ENCODE data around the gene FLT4.
"Not testable (repeated sequence)": the region's sequence is repeated elsewhere in the genome, so short reads cannot be mapped to it uniquely, and the experiment has no call there.

Gene FLT4

GRCh38 chr5:180669661-180670060, 20.3 kb upstream of the FLT4 start:
- DNase-seq = no peak

GRCh38 chr5:180668835-180669596, 19.6 kb upstream of the FLT4 start:
- no peak for DNase-seq

GRCh38 chr5:180666812-180667211, 17.4 kb upstream of the FLT4 start:
- DNase-seq = no peak

DNA sequence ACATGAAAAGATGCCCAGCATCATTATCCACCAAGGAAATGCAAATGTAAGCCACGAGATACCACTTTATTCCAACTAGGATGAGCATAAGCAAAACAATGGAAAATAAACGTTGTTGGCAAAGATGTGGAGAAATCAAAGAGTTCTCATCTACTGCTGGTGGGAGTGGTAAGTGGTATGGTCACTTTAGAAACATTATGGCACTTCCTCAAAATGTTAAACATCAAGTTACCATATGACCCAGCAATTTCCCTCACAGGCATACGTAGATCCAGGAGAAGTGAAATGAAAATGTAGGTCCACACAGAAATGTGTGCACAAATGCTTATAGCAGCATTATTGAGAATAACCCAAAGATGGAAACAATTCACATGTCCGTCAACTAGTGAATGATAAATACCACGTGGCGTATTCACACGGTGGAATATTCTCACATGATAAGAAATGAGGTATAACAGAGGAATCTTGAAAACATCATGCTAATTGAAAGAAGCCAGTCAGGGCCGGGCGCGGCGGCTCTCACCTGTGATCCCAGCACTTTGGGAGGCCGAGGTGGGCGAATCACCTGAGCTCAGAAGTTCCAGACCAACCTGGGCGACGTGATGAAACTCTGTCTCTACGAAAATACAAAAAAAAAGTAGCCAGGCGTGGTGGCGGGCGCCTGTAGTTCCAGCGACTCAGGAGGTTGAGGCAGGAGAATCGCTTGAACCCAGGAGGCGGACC, 16.4 kb upstream of the FLT4 start:
- no peak for DNase-seq

GRCh38 chr5:180658774-180659564, 9.6 kb upstream of the FLT4 start:
- DNase-seq = no peak

DNA sequence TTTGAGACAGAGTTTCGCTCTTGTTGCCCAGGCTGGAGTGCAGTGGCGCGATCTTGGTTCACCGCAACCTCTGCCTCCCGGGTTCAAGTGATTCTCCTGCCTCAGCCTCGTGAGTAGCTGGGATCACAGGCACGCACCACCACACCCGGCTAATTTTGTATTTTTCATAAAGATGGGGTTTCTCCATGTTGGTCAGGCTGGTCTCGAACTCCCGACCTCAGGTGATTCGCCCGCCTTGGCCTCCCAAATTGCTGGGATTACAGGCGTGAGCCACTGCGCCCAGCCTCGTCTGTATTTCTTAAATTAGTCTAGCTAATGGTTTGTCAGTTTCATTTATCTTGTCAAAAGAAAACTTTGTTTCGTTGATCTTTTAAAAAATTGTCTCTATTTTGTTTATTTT, 5.8 kb upstream of the FLT4 start:
- DNase-seq = not testable (repeated sequence)

DNA sequence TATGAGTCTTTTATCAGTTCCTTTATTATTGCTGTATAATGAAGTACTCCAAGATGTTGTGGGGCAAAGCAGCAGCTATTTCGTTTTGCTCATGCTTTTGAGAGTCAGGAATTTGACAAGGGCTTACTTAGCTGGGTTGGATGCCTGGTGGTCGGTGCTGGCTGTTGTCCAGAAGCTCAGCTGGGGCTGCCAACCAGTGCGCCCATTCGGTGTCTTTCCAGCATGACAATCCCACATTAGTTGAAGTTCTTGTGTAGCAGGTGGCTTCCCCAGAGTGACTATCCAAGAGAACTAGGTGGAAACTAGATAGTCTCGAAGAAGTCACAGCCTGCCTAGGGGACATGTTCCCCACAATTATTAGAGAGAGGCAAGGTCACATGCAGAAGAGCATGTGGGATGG, 3.4 kb upstream of the FLT4 start:
- DNase-seq = no peak

- no peak for DNase-seq
Measured at GRCh38 chr5:180652346-180652745, 2.9 kb upstream of the FLT4 start.

- DNase-seq = peak; percentile 21
Measured at GRCh38 chr5:180648658-180649296, 623 bp downstream of the FLT4 start.

- no peak for DNase-seq
Measured at GRCh38 chr5:180647941-180648500, 1.4 kb downstream of the FLT4 start.

- no peak for DNase-seq
Measured at GRCh38 chr5:180647465-180647864, 1.9 kb downstream of the FLT4 start.

DNA sequence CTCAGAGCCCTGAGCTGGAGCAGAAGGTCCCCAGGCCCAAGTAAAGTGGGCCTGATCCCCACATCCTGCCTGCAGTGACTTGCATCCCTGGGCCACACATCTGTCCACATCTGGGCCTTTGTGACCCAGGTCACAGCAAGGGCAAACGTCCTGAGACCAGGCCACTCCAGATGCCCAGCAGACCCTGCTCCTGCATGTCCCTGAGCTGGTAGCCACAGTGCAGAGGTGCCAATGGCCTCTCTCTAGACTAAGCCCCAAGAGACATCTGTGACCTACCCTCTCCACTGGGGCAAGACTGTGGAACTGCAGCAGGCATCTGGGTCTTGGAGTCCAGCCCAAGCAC, 2.5 kb downstream of the FLT4 start:
- DNase-seq = no peak

- DNase-seq = no peak
Measured at GRCh38 chr5:180646289-180646962, 3.0 kb downstream of the FLT4 start.

- no peak for DNase-seq
Measured at GRCh38 chr5:180645274-180646204, 3.9 kb downstream of the FLT4 start.

DNA sequence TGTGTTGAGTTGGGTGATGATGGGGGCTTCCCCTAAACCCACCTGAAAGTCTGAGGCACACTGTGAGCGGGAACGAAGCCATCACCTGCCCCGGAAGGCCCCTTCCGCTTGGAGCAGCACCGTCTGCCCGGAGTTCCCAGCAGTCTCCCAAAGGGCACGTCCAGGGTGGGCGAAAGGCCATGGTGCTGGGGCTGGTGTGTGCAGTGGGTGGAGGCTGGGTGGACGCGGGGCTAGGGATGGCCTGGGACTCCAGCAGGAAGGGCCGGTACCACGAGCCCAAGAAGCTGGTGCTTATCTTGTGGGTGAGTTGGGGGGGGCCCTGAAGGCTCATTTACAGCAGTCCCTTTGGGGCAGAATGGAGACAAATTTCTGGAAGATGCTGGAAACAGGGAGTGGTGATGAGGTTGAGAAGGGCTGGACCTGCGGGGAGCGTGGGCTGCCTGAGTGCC, 4.6 kb downstream of the FLT4 start:
- no peak for DNase-seq

DNA sequence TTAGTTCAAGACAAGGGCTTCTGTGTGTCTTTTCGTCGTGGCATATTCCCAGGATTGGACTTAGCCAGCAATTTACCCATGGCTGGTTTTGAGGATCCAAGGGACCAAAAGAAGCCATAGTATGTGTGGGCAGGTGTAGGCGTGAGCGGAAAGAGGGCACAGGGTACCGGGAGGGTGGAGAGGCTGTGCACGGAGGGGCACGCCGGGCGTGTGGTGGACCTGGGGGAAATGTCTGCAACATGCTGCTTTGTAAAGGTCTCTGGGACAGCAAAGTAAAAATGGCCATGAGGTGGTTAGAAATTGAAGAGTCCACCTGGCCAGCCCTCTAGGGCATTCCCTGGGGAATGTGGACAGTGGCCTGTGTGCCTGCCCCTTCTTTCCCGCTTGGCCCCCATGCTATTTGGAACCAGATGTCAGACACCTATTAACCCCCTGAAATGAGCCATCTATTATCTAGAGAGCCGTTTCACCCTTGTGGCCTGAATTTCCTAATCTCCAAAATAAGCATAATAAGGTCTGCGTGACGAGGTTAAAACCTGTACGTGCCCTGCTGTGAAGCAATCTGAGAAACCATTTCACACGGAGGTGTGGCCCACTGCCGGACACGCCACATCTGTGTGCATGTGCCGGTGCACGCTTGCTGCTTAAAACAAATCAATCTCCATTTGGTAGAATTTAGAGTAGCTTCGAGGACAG, 5.1 kb downstream of the FLT4 start:
- DNase-seq = no peak

DNA sequence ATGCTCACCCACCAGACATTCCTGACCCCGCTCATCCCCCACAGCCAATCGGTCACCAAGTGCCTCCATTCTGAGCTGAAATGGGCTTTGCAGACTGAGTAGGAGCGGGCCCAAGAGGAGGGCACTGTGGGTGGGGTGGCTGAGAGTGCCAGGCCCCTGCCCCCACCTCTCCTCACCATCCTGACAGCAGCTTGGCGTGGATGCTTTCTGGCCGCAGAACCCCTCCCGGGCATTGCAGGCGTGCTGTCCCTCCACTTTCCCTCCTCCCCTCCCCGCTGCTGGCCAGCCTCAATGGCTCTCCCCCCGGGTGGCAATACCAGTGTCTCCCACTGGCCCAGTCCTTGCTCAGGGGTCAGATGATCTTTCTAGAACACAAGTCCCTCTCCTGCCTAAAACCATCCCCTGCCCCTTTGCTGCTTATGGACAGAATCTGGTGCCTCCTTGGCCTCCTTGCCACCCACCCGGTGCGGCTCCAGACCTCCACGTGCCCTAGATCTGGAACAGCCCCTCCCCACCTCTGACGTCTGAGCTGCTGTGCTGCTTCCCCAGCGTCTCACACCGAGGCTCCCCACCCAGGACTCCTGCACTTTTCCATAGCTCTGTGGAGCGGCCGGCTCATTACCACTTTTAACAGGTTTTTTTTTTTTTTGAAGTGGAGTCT, 6.1 kb downstream of the FLT4 start:
- no peak for DNase-seq

DNA sequence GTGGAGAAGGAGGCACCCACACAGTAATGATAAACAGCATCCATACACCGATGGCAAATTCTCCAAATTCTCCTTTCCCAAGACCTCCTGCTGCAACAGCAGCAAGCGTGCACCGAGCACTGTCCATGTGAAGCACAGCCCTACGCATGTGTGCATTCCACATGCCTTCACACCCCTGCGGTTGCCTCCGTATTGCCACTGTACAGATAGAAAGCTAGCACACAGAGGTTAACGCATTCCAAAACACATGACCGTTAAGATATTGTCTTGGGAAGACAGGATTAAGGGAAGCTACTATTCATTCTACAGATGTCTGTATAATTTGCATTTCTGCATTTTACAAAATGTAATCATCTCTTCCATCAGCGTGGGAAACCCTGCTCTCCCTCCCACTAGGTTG, 6.6 kb downstream of the FLT4 start:
- DNase-seq = no peak

GRCh38 chr5:180642181-180642775, 7.1 kb downstream of the FLT4 start:
- DNase-seq = no peak

DNA sequence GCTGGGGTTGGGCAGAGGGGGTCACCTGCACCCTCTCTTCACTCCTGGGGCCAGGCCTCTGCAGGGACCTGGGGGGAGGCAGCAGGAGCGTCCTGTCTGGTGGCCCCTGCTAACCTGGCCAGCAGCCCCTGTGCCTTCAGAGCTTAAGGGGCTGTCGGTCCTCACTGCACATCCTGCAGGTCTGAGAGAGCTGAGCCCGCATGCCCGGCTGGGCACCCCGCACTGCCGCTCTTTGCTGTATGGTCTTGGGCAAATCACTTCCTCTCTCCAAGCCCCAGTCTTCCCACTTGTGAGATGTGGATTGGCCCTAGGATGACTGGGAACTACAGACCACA, 7.9 kb downstream of the FLT4 start:
- DNase-seq = no peak
